Activated naive CD4-positive, alpha-beta T cell treated with anti-CD3 and anti-CD28 coated beads, Interleukin-2, amount 50 U/mL, for 16 hours (primary cell): ENCODE measurements around the gene CCDC7.
"Not testable (repeated sequence)": the region's sequence is repeated elsewhere in the genome, so short reads cannot be mapped to it uniquely, and the experiment has no call there.

Source experiments
- DNase-seq: peaks from one replicate; pipeline ENCODE4 v3.0.0-alpha.2; 2020

Gene CCDC7

GRCh38 chr10:32445740-32446535 lies at the start of gene CCDC7:
Gene CCDC7 (plus strand): TSS chr10:32446140. CDS start chr10:32451643, 5,503 bp downstream.
- peak; percentile 83 for DNase-seq

GRCh38 chr10:32397163-32397562 lies 48.8 kb upstream of the CCDC7 start:
- not testable (repeated sequence) for DNase-seq

DNA sequence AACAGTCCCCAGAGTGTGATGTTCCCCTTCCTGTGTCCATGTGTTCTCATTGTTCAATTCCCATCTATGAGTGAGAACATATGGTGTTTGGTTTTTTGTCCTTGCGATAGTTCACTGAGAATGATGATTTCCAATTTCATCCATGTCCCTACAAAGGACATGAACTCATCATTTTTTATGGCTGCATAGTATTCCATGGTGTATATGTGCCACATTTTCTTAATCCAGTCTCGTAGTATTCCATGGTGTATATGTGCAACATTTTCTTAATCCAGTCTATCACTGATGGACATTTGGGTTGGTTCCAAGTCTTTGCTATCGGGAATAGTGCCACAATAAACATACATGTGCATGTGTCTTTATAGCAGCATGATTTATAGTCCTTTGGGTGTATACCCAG lies 46.2 kb upstream of the CCDC7 start:
- not testable (repeated sequence) for DNase-seq

GRCh38 chr10:32400961-32401360 lies 45.0 kb upstream of the CCDC7 start:
- no peak for DNase-seq

DNA sequence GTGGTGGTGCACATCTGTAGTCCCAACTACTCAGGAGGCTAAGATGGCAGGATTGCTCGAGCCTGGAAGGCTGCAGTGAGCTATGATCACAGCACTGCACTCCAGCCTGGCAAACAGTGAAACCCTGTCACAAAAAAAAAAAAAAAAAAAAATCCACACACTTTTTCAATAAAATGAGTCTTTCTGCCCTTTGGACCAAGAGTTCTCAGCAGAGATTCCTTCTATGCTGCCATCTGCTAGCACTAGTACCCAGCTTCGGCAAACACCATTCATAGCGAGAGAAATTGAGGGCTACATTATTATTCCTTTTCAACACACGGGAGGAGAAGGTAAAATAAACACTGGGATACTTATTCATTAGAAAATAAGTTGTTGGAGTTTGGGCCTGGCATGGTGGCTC lies 43.4 kb upstream of the CCDC7 start:
- no peak for DNase-seq

DNA sequence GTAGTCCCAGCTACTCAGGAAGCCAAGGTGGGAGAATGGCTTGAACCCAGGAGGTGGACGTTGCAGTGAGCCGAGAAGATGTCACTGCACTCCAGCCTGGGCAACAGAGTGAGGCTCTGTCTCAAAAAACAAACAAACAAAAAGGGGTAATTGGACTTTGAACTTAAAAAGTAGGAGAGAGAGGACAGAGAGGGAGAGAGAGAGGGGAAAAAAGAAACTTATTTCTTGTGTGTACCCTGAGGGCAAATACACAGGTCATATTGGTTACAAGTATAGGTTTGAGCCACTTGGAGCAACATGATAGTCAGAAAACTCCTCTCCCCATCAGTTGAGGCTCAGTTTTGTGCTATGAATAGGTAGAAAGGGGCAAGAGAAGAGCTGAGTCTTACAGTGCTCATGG lies 42.8 kb upstream of the CCDC7 start:
- no peak for DNase-seq

- no peak for DNase-seq
These were observed 37.2 kb upstream of the CCDC7 start for GRCh38 chr10:32408690-32409089.

GRCh38 chr10:32409741-32410140 lies 36.2 kb upstream of the CCDC7 start:
- no peak for DNase-seq

GRCh38 chr10:32410569-32410968 lies 35.4 kb upstream of the CCDC7 start:
- no peak for DNase-seq

DNA sequence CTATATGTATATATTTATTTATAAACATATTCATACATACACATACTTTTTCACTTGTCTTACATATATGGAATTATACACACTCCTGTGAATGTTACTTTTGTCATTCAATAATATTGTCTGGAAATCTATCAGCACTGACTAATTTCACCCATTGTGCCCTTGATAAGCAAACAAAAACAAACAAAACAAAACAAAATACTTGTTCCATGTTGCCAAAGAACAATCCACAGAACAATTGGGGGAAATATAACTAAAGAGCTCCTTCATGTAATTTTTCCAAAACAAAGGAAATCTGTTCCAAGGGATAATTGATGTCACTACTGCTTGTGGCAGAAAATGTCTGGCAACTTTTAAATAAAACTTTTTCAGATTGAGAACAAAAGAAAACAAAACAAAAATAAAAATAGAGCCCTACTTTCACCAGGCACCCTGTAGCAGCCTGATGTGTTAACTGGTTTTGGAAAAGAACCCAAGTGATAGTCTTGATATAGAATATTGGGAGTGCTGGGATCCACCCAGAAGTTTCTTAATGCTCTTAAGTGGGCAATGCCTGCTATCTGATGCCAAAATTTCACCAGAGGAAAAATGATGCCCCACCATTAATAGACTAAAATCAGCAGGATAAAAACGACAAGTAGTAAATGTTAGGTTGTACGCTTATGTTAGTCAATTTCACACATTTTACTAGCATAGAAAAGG lies 34.0 kb upstream of the CCDC7 start:
- no peak for DNase-seq

- no peak for DNase-seq
These were observed 33.5 kb upstream of the CCDC7 start for GRCh38 chr10:32412499-32412853.

DNA sequence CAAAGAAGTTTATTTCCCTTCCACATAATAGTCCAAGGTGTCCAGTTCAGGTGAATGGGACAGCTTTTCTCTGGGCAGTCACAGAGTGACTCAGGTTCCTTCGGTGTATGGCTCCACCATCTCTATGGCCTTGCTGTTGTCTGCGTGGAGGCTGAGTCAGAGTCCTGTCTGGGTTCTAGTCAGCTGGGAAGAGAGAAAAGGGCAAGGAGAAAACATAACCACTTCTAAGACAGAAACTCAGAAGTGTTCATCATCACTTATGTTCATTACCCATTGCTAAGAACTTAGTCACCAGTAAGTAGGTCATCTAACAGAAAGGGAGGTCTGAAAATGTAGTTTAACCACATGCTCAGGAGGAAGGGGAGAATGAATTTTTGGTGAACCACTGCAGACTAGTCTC lies 32.4 kb upstream of the CCDC7 start:
- peak; percentile 25 for DNase-seq

- DNase-seq = no peak
These were observed 30.6 kb upstream of the CCDC7 start for GRCh38 chr10:32415361-32415760.

DNA sequence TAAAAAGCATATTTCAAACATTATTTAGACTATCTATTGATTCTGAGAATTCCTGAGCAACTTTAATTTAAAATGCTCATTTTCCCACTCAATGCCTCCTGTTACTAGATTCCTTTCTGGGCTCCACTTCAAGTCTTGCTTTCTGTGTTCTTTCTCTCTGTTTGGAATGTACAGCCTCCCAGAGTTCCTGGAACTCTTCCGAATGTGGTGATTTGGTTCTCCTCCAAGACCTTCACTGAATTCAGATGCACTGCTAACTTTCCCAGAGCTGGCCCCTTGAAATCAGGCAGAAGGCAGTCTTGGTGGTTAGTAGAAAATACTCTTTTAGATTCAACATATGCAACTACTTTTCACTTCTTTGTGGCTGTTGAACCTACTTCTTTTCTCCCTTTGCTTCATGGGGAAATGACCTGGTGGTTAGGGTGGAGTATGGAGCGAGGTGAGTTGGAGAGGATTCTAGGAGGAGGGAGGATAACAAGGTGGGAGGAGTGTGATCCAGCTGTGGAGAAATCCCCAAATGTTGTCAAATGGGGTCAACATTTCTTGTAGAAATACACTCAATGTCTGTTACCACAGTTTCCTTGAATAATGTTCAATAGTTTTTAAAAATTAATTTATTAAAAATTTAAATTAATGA lies 27.9 kb upstream of the CCDC7 start:
- DNase-seq = no peak

DNA sequence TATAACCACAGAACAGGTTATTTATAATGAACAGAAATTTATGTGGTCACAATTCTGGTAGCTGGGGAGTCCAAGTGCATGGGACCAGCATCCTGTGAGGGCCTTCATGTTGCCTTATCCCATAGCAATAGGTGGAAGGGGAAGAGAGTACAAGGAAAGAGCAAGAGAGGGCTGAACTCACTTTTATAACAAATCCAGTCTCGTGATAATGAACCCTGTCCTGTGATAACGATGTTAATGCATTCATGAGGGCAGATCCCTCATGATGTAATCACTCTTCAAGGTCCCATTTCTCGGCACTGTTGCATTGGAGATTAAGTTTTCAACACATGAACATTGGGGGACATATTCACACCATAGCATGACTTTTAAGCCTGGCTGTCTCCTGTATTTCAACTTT lies 27.4 kb upstream of the CCDC7 start:
- DNase-seq = no peak

- DNase-seq = no peak
These were observed 26.3 kb upstream of the CCDC7 start for GRCh38 chr10:32419615-32420014.

DNA sequence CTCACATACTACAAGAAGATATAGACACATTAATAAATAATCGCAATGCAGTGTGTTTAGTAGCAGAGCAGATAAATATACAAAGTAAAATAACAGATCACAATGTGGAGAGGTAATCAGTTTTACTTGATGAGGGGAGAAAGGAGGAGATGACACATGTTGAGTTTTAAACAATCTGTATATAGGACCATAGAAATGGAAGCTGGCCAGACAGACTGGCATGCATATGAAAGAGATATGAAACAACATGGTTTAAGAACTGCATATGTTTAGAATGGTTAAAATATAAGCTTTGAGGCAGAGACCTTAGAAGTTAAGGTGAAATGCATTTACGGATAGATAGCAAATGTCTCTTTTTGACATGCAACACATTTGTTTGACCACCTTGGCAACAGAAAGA lies 19.8 kb upstream of the CCDC7 start:
- no peak for DNase-seq

DNA sequence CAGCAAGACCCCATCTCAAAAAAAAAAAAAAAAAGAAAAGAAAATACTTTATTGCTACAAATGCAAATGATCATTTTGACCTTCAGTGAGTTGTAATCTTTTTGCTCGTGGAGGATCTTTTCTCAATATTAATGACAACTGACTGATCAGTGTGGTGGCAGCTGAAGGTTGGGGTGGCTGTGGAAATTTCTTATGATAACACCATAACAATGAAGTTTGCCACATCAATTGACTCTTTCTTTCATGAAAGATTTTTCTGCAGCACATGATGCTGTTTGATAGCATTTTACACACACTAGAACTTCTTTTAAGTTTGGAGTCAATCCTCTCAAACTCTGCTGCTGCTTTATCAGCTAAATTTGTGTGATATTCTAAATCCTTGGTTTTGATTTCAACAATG lies 12.4 kb upstream of the CCDC7 start:
- no peak for DNase-seq

- no peak for DNase-seq
These were observed 9.7 kb upstream of the CCDC7 start for GRCh38 chr10:32436215-32436614.

GRCh38 chr10:32437334-32437733 lies 8.6 kb upstream of the CCDC7 start:
- no peak for DNase-seq

DNA sequence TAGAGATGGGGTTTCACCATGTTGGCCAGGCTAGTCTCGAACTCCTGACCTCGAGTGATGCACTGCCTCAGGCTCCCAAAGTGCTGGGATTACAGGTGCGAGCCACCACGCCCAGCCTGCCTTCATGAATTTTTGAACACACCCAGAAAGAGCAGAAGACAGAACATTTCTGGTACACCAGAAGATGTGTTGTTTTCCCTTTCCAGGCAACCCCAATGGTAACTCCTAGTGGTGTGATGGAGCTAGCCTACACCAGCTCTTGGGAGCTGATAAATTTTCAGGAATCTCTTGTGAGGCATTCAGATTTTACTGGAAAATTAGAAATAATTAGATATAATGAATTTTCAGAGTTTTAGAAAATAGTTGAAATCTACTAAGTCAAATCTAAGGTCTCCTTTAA lies 904 bp upstream of the CCDC7 start:
- DNase-seq = no peak

DNA sequence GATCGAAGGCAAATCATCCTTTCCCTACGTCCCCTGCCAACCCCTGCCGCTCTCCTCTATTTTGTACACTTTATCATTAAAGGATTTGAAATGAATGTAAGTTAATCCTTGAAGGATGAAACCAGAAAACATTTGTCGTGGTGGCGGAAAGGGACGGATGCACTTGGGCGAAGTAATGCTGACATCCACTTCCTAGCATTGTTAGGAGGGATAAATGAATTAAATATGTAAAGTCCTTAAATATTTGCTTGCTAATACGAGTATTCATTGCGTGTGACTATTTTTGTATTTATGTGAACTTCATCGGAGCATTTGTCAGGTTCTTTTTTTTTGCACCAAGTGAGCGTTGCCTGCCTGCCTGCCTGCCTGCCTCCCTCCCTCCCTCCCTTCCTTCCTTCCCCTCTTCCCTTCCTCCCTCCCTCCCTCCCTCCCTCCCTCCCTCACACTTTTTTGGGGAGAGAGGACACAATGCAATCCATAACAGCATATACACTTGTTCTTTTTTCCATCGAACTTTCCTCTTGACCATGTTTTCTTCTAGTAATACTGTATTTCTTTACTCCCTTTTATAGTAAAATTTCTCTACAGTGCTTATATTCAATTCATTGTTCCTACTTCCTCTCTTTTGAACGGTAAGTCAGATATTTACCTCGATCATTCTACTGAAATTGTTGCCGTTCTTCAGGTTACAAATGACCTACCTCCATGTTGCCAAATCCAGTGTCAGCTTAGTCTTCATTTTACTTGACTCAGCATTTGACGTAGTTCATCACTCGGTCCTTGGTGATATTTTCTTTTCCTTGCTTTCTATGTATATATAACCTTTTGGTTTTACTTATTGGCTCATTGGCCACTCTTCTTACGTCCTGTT lies 831 bp downstream of the CCDC7 start:
- DNase-seq = no peak

DNA sequence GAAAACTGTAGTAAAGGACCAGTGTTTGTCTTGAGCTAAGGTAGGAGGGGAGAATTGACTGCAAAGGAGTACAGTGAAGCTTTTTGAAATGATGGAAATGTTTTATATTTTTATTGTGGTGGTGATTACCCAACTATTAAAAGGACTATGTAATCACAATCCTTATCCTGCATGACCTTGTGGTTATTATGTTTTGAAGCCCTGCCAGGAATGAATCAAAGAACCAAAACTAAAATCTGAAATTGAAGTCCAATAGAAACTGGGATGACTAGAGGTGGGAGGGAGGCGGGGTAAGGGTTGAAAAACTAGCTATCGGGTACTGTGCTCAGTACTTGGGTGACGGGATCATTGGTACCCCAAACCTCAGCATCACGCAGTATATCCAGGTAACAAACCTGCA lies 8.2 kb downstream of the CCDC7 start:
- no peak for DNase-seq
